Epithelial cell of esophagus (primary cell): Measurements from ENCODE around the gene MAJIN.

ENCODE experiments used
- DNase-seq: peaks from one replicate; pipeline ENCODE4 v3.0.0; 2010; ENCODE audit warnings: low read depth
- H3K4me3 ChIP-seq: 2 replicates; pipeline ENCODE4 v1.5.1; 2011; ENCODE audit warnings: mild to moderate bottlenecking, low read length, control low read depth
- CTCF ChIP-seq: IDR thresholded peaks from 2 replicates; pipeline ENCODE4 v1.5.1; 2011; ENCODE audit warnings: low read depth, mild to moderate bottlenecking, low read length, control low read depth, inconsistent platforms; ENCODE audit not compliant: insufficient read depth; ENCODE audit errors: missing control alignments

Gene MAJIN

GRCh38 chr11:64923944-64924909 lies 47.7 kb downstream of the MAJIN start, which contains the start of gene PPP2R5B:
Gene PPP2R5B (plus strand): TSS chr11:64924689. CDS start chr11:64925735, 1,046 bp downstream.
- DNase-seq = peak; percentile 95
- peak within 1 kb of the TSS; percentile 79 for H3K4me3 ChIP-seq
- TF ChIP-seq CTCF = no peak

GRCh38 chr11:64923151-64923661 lies 48.7 kb downstream of the MAJIN start:
- TF ChIP-seq CTCF = no peak
- H3K4me3 ChIP-seq = no peak overlapping the region
- DNase-seq = no peak

- no peak for TF ChIP-seq CTCF
- H3K4me3 ChIP-seq = no peak overlapping the region
- DNase-seq = no peak
Observed at GRCh38 chr11:64921384-64921783, 50.5 kb downstream of the MAJIN start.

- DNase-seq = no peak
Observed at GRCh38 chr11:64920124-64920523, 51.8 kb downstream of the MAJIN start.

GRCh38 chr11:64919627-64920026 lies 52.3 kb downstream of the MAJIN start:
- no peak for DNase-seq
- TF ChIP-seq CTCF = no peak
- no peak overlapping the region for H3K4me3 ChIP-seq

More at GRCh38 chr11:64920124-64920523, 51.8 kb downstream of the MAJIN start:
- TF ChIP-seq CTCF = no peak
- no peak overlapping the region for H3K4me3 ChIP-seq

- H3K4me3 ChIP-seq = peak overlapping the region; percentile 98
- peak; percentile 15 for TF ChIP-seq CTCF
- peak; percentile 46 for DNase-seq
Observed at GRCh38 chr11:64918017-64918416, 53.9 kb downstream of the MAJIN start.
